Caco-2 (cell line): ENCODE results near the gene TSC22D1. TPM values are rescaled to one million over a fixed set of nuclear protein-coding genes. Genes with fewer than 3 reads are reported as not detected.

Experiments
- BruUV-seq: library from RNA; stranded (reverse); fragments of 400-500 nt; replicated peaks from 2 replicates; lab custom pipeline; 2021; lab: Mats Ljungman, UMichigan
- CTCF ChIA-PET: fragments of 300-600 bp; sonication (Branson Sonifier 250); formaldehyde crosslinking; loops from one replicate; lab custom pipeline; 2022; ENCODE audit warnings: antibody characterized with exemption; lab: Charles Lee
- POLR2A ChIA-PET: fragments of 300-600 bp; sonication (Branson Sonifier 250); formaldehyde crosslinking; loops from one replicate; lab custom pipeline; 2022; ENCODE audit warnings: antibody characterized with exemption; lab: Charles Lee
- DNase-seq, 2 experiments: peaks; one replicate each; pipeline versions ENCODE4 v3.0.0 to v3.0.0-alpha.2; 2020 to 2022
- H3K27me3 ChIP-seq: replicated peaks from 2 replicates; pipeline ENCODE4 v1.6.0; 2011; ENCODE audit warnings: low read length; ENCODE audit not compliant: control insufficient read depth, insufficient read depth
- H3K36me3 ChIP-seq: 2 replicates; pipeline ENCODE4 v1.5.1; 2011; ENCODE audit warnings: low read length; ENCODE audit not compliant: control insufficient read depth, insufficient read depth
- H3K4me1 ChIP-seq: fragments of 250-450 bp; sonication (Bioruptor Pico); 2 replicates; pipeline ENCODE4 v1.5.1; 2020; ENCODE audit warnings: mild to moderate bottlenecking
- H3K4me3 ChIP-seq: 2 replicates; pipeline ENCODE4 v1.5.1; 2011; ENCODE audit warnings: low read depth, mild to moderate bottlenecking, control low read depth, low read length
- H3K9me3 ChIP-seq: fragments of 250-450 bp; sonication (Bioruptor Pico); 2 replicates; pipeline ENCODE4 v1.5.1; 2020; ENCODE audit warnings: mild to moderate bottlenecking, moderate library complexity
- H3K27ac Mint-ChIP-seq: one replicate; pipeline ENCODE4 v1.8.0; 2022; ENCODE audit warnings: mixed read lengths; ENCODE audit not compliant: unreplicated experiment
- H3K27me3 Mint-ChIP-seq: one replicate; pipeline ENCODE4 v1.8.0; 2022; ENCODE audit warnings: mixed read lengths; ENCODE audit not compliant: insufficient read depth, unreplicated experiment
- H3K36me3 Mint-ChIP-seq: one replicate; pipeline ENCODE4 v1.8.0; 2022; ENCODE audit warnings: mild to moderate bottlenecking, mixed read lengths; ENCODE audit not compliant: insufficient read depth, unreplicated experiment
- H3K4me1 Mint-ChIP-seq: one replicate; pipeline ENCODE4 v1.8.0; 2022; ENCODE audit warnings: low read depth, mixed read lengths; ENCODE audit not compliant: unreplicated experiment
- H3K4me3 Mint-ChIP-seq: one replicate; pipeline ENCODE4 v1.8.0; 2022; ENCODE audit warnings: mild to moderate bottlenecking, moderate library complexity, mixed read lengths; ENCODE audit not compliant: unreplicated experiment
- H3K9me3 Mint-ChIP-seq: one replicate; pipeline ENCODE4 v1.8.0; 2022; ENCODE audit warnings: mixed read lengths; ENCODE audit not compliant: unreplicated experiment
- intact Hi-C: fragments of 100-400 bp; cut with micrococcal nuclease; formaldehyde crosslinking; loops from one replicate; pipeline ENCODE4 v1.10.0; 2022; ENCODE audit not compliant: unreplicated experiment
- total RNA-seq: library from RNA; stranded (reverse); gene quantifications from 2 replicates; pipeline ENCODE4 v1.2.3, GENCODE V29; 2022
- TF ChIP-seq, protein P1 (sequence below), 2 experiments: fragments of 200-600 bp in 1 of 2; IDR thresholded peaks; 1 replicate in 1 of 2; 2 replicates in 1 of 2; pipeline versions ENCODE4 v1.5.1 to v1.8.0; 2011 to 2022; ENCODE audit warnings: antibody characterized with exemption in 1 of 2, control low read depth in 1 of 2, inconsistent platforms in 1 of 2, low read depth in 1 of 2, low read length in 1 of 2, mild to moderate bottlenecking in 1 of 2, moderate library complexity in 1 of 2; ENCODE audit not compliant: insufficient read depth in 1 of 2, severe bottlenecking in 1 of 2, unreplicated experiment in 1 of 2

Gene TSC22D1
- total RNA-seq, 1 experiment from 2014 or later, result 159 TPM

DNA sequence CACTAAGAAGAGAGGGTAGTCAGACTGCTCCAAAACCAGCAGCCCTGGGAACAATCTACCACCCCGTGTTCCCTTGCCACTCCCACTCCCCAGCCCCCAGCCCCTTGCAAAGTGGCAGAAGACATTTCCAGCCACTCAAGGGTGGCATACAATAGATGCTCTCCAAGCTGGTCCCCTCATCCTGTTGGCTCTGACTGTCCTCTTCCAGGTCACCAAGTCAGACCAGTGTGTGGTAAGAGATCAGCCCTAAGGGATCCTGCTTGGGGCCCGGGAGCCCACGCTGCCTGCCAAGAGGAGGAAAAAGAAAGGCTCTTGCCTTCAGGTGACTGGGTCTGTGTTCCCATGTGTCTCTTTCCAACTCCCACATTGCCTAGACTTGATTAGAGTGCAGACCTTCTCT, 177.5 kb downstream of the TSC22D1 start:
- no peaks in the 10 kb centered on the region for H3K9me3 Mint-ChIP-seq
- BruUV-seq, result no TSS peak
- peaks cover 15% of the 10 kb centered on the region for H3K4me1 Mint-ChIP-seq
- H3K36me3 ChIP-seq, result no peaks in the 10 kb centered on the region
- no peak overlapping the region for H3K27ac Mint-ChIP-seq
- CTCF ChIA-PET, result interaction anchor here (1.8 kb wide), 1 partner anchor 12 kb away, joined by 3 read pairs; no protein-coding TSS in a partner anchor
- H3K27me3 Mint-ChIP-seq, result no peaks in the 10 kb centered on the region
- H3K27me3 ChIP-seq, result no peaks in the 10 kb centered on the region
- peaks cover 44% of the 10 kb centered on the region for H3K4me1 ChIP-seq
- POLR2A ChIA-PET, result no interaction called here
- no peak overlapping the region for H3K4me3 ChIP-seq
- intact Hi-C loops, result no loop called here
- TF ChIP-seq, protein P1, sequence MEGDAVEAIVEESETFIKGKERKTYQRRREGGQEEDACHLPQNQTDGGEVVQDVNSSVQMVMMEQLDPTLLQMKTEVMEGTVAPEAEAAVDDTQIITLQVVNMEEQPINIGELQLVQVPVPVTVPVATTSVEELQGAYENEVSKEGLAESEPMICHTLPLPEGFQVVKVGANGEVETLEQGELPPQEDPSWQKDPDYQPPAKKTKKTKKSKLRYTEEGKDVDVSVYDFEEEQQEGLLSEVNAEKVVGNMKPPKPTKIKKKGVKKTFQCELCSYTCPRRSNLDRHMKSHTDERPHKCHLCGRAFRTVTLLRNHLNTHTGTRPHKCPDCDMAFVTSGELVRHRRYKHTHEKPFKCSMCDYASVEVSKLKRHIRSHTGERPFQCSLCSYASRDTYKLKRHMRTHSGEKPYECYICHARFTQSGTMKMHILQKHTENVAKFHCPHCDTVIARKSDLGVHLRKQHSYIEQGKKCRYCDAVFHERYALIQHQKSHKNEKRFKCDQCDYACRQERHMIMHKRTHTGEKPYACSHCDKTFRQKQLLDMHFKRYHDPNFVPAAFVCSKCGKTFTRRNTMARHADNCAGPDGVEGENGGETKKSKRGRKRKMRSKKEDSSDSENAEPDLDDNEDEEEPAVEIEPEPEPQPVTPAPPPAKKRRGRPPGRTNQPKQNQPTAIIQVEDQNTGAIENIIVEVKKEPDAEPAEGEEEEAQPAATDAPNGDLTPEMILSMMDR (IDR thresholded peaks at IDR 0.05; ENCODE audit: insufficient read depth in 1 of 2, low read depth in 1 of 2, low read length in 1 of 2, severe bottlenecking in 1 of 2, unreplicated experiment in 1 of 2), result no peak
- no peak for DNase-seq
- H3K4me3 Mint-ChIP-seq, result no peak overlapping the region
- H3K9me3 ChIP-seq, result no peaks in the 10 kb centered on the region
- H3K36me3 Mint-ChIP-seq, result no peaks in the 10 kb centered on the region

DNA sequence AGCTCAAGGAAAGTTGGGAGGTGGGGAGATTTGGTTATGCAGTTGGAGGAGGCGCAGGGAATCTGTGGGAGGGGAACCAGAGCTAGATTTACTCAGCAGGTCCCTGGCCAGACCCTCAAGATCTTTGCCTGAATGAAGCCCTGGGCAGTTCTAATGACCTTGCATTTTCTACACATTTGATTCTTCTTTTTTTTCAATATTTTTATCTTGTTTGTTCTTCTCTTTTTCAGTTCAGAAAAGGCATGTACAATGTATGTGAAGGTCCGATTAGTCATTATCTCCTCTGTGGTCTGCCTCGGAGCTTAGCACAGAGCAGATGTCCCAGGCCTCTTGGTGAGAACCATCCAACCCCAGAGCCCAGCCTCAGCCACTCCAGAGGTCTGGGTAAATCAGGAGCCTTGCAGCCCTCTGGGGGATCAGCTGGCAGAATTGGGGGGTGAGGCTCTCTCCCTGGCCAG, 178.3 kb downstream of the TSC22D1 start:
- POLR2A ChIA-PET, result no interaction called here
- intact Hi-C loops, result no loop called here
- no peaks in the 10 kb centered on the region for H3K9me3 Mint-ChIP-seq
- no peak overlapping the region for H3K4me3 ChIP-seq
- peak overlapping the region; percentile 37 for H3K27ac Mint-ChIP-seq
- peaks cover 36% of the 10 kb centered on the region for H3K4me1 ChIP-seq
- H3K36me3 Mint-ChIP-seq, result no peaks in the 10 kb centered on the region
- TF ChIP-seq, protein P1 (IDR thresholded peaks at IDR 0.05; ENCODE audit: insufficient read depth in 1 of 2, low read depth in 1 of 2, low read length in 1 of 2, severe bottlenecking in 1 of 2, unreplicated experiment in 1 of 2), result no peak
- CTCF ChIA-PET, result interaction anchor here (0.9 to 1.8 kb wide), 2 partner anchors 11 to 114 kb away, joined by 3 to 4 read pairs; no protein-coding TSS in a partner anchor
- no peaks in the 10 kb centered on the region for H3K36me3 ChIP-seq
- no peak overlapping the region for H3K4me3 Mint-ChIP-seq
- no peaks in the 10 kb centered on the region for H3K9me3 ChIP-seq
- peaks cover 16% of the 10 kb centered on the region for H3K4me1 Mint-ChIP-seq
- no peaks in the 10 kb centered on the region for H3K27me3 Mint-ChIP-seq
- no peak for DNase-seq
- no TSS peak for BruUV-seq
- H3K27me3 ChIP-seq, result no peaks in the 10 kb centered on the region

DNA sequence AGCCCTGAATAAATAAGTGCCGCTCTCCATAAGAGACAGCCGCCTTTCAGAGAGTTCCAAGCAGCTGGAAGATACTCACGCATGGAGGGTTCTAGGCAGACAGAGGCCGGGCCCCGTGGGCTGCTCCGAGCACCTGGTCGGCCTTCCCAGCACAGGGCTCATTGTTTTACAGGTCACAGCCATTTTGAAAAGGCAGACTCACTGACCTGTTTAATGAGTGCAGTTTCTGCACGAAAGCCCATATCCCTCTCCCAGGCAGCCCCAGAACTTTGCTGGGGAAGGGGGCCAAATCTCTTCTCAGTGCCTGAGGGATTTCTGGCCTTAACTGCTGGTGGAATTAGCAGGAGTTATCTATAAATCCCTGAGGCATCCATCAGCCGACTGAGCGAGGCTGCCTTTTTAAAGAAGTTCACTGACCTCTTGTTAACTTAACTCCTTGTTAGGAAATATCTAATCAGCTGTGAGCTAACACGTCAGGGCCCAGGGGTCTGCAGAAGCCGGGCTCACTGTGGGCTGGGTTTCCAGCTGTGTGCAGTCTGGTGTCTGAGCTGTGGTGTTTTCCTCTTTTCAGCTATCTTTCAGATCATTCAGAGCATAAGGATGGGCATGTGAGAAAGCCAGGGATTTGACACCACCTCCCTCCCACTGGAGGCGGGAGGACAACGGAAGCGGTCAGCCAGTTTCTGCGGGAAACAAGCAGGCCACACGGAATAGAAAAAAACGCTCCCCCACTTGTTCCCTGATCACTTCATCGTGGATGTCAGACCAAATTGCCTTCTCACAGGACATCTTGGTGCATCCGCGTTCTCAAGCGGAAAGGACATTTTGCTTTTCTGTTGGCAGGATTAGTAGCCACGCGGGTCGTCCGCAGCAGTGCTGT, 179.2 kb downstream of the TSC22D1 start:
- Mint-ChIP-seq H3K27ac (peak overlapping the region; percentile 37), H3K27me3 (no peaks in the 10 kb centered on the region), H3K4me3 (no peak overlapping the region), H3K36me3 (no peaks in the 10 kb centered on the region), H3K4me1 (peaks cover 18% of the 10 kb centered on the region), H3K9me3 (no peaks in the 10 kb centered on the region)
- no peaks in the 10 kb centered on the region for H3K36me3 ChIP-seq
- TF ChIP-seq, protein P1 (IDR thresholded peaks at IDR 0.05; ENCODE audit: insufficient read depth in 1 of 2, low read depth in 1 of 2, low read length in 1 of 2, severe bottlenecking in 1 of 2, unreplicated experiment in 1 of 2), result no peak
- H3K9me3 ChIP-seq, result no peaks in the 10 kb centered on the region
- intact Hi-C loops, result no loop called here
- DNase-seq, result peak; percentile 28 to 57
- CTCF ChIA-PET, result interaction anchor here (1.8 kb wide), 1 partner anchor 10 kb away, joined by 3 read pairs; no protein-coding TSS in a partner anchor
- H3K4me1 ChIP-seq, result peaks cover 28% of the 10 kb centered on the region
- POLR2A ChIA-PET, result interaction anchor here (0.5 to 0.9 kb wide), 2 partner anchors 38 to 167 kb away, joined by 3 to 12 read pairs; no protein-coding TSS in a partner anchor
- BruUV-seq, result no TSS peak
- no peaks in the 10 kb centered on the region for H3K27me3 ChIP-seq
- no peak overlapping the region for H3K4me3 ChIP-seq
